Mucosa of descending colon (tissue), 3 donors: ENCODE measurements around the gene HS3ST4. TPM values are rescaled to one million over a fixed set of nuclear protein-coding genes. Genes with fewer than 3 reads are reported as not detected.
"Not testable (repeated sequence)": the region's sequence is repeated elsewhere in the genome, so short reads cannot be mapped to it uniquely, and the experiment has no call there.

Source experiments
- ATAC-seq: fragments of 200-7000 bp; cut with Tn5 transposase; one replicate; pipeline ENCODE4 v1.9.1; 2020; ENCODE audit warnings: mild to moderate bottlenecking, moderate library complexity
- DNase-seq, 3 donors: peaks; one replicate each; pipeline ENCODE4 v3.0.0-alpha.2; 2020
- H3K36me3 ChIP-seq: fragments of 200-600 bp; one replicate; pipeline ENCODE4 v1.8.0; 2021; ENCODE audit warnings: low read depth, mild to moderate bottlenecking
- H3K4me1 ChIP-seq: fragments of 200-600 bp; one replicate; pipeline ENCODE4 v1.8.0; 2021; ENCODE audit warnings: low read depth, mild to moderate bottlenecking
- H3K4me3 ChIP-seq: fragments of 200-600 bp; one replicate; pipeline ENCODE4 v1.8.0; 2021; ENCODE audit warnings: mild to moderate bottlenecking
- H3K9me3 ChIP-seq: fragments of 200-600 bp; one replicate; pipeline ENCODE4 v1.8.0; 2021; ENCODE audit warnings: mild to moderate bottlenecking
- intact Hi-C, 2 donors: fragments of 100-400 bp; cut with DNase I in 1 of 2; cut with micrococcal nuclease in 1 of 2; formaldehyde crosslinking; loops; one replicate each; pipeline versions ENCODE4 v1.11.0 to v1.11.1; 2022; cut with DNase I, micrococcal nuclease
- total RNA-seq, 3 donors: library from RNA; stranded (reverse); fragmentation: NEBNext Ultra II Directional in 2 of 3; extraction: Animal tissue kit (Norgen Biotek cat#: 25700) in 2 of 3; gene quantifications; one replicate each; pipeline versions ENCODE4 v1.2.1 to v1.2.4, GENCODE V29; 2021 to 2023
- TF ChIP-seq, protein P1 (sequence below): fragments of 200-600 bp; IDR thresholded peaks from one replicate; pipeline ENCODE4 v1.8.0; 2022; ENCODE audit warnings: antibody characterized with exemption, mild to moderate bottlenecking
- donor health status: DM: no; HTN: no; CAD: no; lungs with moderate emphysema.
- donor health status: DM: no; HTN: no; CAD: no.
- donor health status: DM: no; HTN: yes; CAD: no.

The HS3ST4 gene
- total RNA-seq, 3 donors from 2014 or later, result 0.41 TPM; not detected in 2

GRCh38 chr16:25750488-25751216 lies 58.9 kb downstream of the HS3ST4 start:
- no peak for ATAC-seq
- DNase-seq, result no peak
- intact Hi-C loops, result no loop called here

GRCh38 chr16:25751230-25751835 lies 59.6 kb downstream of the HS3ST4 start:
- Histone ChIP-seq H3K4me1 (no peaks in the 10 kb centered on the region), H3K4me3 (no peak overlapping the region), H3K9me3 (no peaks in the 10 kb centered on the region), H3K36me3 (no peaks in the 10 kb centered on the region)
- TF ChIP-seq, protein P1, sequence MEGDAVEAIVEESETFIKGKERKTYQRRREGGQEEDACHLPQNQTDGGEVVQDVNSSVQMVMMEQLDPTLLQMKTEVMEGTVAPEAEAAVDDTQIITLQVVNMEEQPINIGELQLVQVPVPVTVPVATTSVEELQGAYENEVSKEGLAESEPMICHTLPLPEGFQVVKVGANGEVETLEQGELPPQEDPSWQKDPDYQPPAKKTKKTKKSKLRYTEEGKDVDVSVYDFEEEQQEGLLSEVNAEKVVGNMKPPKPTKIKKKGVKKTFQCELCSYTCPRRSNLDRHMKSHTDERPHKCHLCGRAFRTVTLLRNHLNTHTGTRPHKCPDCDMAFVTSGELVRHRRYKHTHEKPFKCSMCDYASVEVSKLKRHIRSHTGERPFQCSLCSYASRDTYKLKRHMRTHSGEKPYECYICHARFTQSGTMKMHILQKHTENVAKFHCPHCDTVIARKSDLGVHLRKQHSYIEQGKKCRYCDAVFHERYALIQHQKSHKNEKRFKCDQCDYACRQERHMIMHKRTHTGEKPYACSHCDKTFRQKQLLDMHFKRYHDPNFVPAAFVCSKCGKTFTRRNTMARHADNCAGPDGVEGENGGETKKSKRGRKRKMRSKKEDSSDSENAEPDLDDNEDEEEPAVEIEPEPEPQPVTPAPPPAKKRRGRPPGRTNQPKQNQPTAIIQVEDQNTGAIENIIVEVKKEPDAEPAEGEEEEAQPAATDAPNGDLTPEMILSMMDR, result no peak
- no peak for ATAC-seq
- DNase-seq, result no peak
- intact Hi-C loops, result no loop called here

More at GRCh38 chr16:25750488-25751216, 58.9 kb downstream of the HS3ST4 start:
- H3K4me3 ChIP-seq, result no peak overlapping the region
- no peaks in the 10 kb centered on the region for H3K9me3 ChIP-seq
- TF ChIP-seq, protein P1, result no peak
- H3K36me3 ChIP-seq, result no peaks in the 10 kb centered on the region
- no peaks in the 10 kb centered on the region for H3K4me1 ChIP-seq

DNA sequence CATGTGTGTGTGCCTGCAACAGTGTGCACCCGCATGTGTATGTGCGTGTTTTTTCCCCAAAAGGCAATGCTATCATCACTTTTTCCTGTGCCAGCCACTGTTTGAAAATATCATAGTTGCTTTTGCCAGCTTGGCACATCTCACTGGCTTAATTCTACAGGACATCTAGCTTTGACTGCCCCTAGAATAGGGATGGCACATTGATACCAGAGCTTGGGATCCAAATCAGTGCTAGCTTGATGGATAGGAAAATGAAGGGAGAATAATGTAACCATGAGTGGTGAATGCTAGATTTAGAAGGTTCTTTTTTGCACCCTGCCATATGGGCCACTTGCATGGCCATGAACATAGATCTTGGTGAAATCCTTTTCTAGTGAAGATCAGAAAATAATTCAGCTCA lies 72.7 kb downstream of the HS3ST4 start:
- TF ChIP-seq, protein P1, result no peak
- H3K4me1 ChIP-seq, result no peaks in the 10 kb centered on the region
- H3K36me3 ChIP-seq, result no peaks in the 10 kb centered on the region
- ATAC-seq, result no peak
- no peak overlapping the region for H3K4me3 ChIP-seq
- intact Hi-C loops, result no loop called here
- H3K9me3 ChIP-seq, result no peaks in the 10 kb centered on the region
- DNase-seq, result no peak

DNA sequence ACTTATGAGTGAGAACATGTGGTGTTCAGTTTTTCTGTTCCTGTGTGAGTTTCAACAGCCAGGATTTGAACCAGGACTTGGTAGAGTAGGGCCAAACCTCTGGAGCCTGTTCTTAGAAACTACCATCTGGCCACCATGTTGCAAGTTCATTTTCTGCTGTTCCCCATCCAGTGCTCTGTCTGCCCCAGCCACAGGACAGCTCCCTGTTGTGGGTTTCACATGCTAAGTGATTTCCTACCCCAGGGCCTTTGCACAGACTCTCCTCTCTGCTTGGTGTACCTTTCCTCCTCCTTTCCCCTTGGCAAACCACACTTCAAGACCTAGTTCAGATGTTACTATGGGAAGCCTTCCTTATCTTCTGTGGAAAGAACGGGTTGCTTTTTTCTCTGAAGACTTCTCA lies 79.5 kb downstream of the HS3ST4 start:
- intact Hi-C loops, result no loop called here
- H3K4me3 ChIP-seq, result no peak overlapping the region
- ATAC-seq (no peak), DNase-seq (no peak)
- TF ChIP-seq, protein P1, result no peak
- H3K4me1 ChIP-seq, result no peaks in the 10 kb centered on the region
- H3K36me3 ChIP-seq, result no peaks in the 10 kb centered on the region
- H3K9me3 ChIP-seq, result no peaks in the 10 kb centered on the region

- Histone ChIP-seq H3K4me3 (no peak overlapping the region), H3K4me1 (no peaks in the 10 kb centered on the region), H3K36me3 (no peaks in the 10 kb centered on the region), H3K9me3 (no peaks in the 10 kb centered on the region)
- no peak for DNase-seq
- no peak for ATAC-seq
- TF ChIP-seq, protein P1, result no peak
- intact Hi-C loops, result no loop called here
Measured at GRCh38 chr16:25771812-25772568, 80.2 kb downstream of the HS3ST4 start.

- H3K36me3 ChIP-seq, H3K4me3 ChIP-seq, H3K4me1 ChIP-seq, H3K9me3 ChIP-seq, intact Hi-C loops, ATAC-seq, DNase-seq: not testable (repeated sequence)
Measured at GRCh38 chr16:25776214-25776613, 84.5 kb downstream of the HS3ST4 start.
